SK-N-SH treated with all-trans-retinoic acid at 6 μM for 48 hours (cell line): ENCODE data around the gene ZKSCAN1.

Experiments used
- ATAC-seq: fragments of 200-7000 bp; cut with Tn5 transposase; 3 replicates; pipeline ENCODE4 v1.9.1; 2020; ENCODE audit warnings: mild to moderate bottlenecking, moderate library complexity
- ARNTL ChIP-seq: fragments of 450-650 bp; formaldehyde crosslinking; IDR thresholded peaks from 2 replicates; pipeline ENCODE4 v1.5.0; 2020; ENCODE audit warnings: low read depth, mild to moderate bottlenecking, moderate library complexity, borderline replicate concordance
- CREB5 ChIP-seq: fragments of 250-450 bp; sonication (Bioruptor Pico); IDR thresholded peaks from 2 replicates; pipeline ENCODE4 v1.5.1; 2020; ENCODE audit warnings: low read depth, mild to moderate bottlenecking, moderate library complexity
- CSDC2 ChIP-seq: fragments of 250-450 bp; sonication (Bioruptor Pico); IDR thresholded peaks from 2 replicates; pipeline ENCODE4 v1.5.0; 2020; ENCODE audit warnings: mild to moderate bottlenecking, moderate library complexity
- CSRNP3 ChIP-seq: fragments of 250-450 bp; sonication (Bioruptor Pico); IDR thresholded peaks from 2 replicates; pipeline ENCODE4 v1.5.1; 2021; ENCODE audit warnings: mild to moderate bottlenecking, moderate library complexity
- ESRRG ChIP-seq: fragments of 250-450 bp; sonication (Bioruptor Pico); IDR thresholded peaks from 2 replicates; pipeline ENCODE4 v1.6.1; 2021; ENCODE audit warnings: mild to moderate bottlenecking
- ISL1 ChIP-seq: fragments of 250-450 bp; sonication (Bioruptor Pico); IDR thresholded peaks from 2 replicates; pipeline ENCODE4 v2.1.2; 2022; ENCODE audit warnings: mild to moderate bottlenecking, moderate library complexity
- OSR1 ChIP-seq: fragments of 250-450 bp; sonication (Bioruptor Pico); IDR thresholded peaks from 2 replicates; pipeline ENCODE4 v1.8.0; 2022; ENCODE audit warnings: moderate library complexity, mild to moderate bottlenecking, inconsistent platforms
- PATZ1 ChIP-seq: fragments of 250-450 bp; sonication (Bioruptor Pico); IDR thresholded peaks from 2 replicates; pipeline ENCODE4 v1.8.0; 2020; ENCODE audit warnings: mild to moderate bottlenecking, moderate library complexity, borderline replicate concordance
- PPARA ChIP-seq: fragments of 250-450 bp; sonication (Bioruptor Pico); IDR thresholded peaks from 2 replicates; pipeline ENCODE4 v1.5.0; 2020; ENCODE audit warnings: mild to moderate bottlenecking, borderline replicate concordance
- SNAI2 ChIP-seq: fragments of 250-450 bp; sonication (Bioruptor Pico); IDR thresholded peaks from 2 replicates; pipeline ENCODE4 v1.5.0; 2020; ENCODE audit warnings: mild to moderate bottlenecking, moderate library complexity
- TOX ChIP-seq: fragments of 250-450 bp; sonication (Bioruptor Pico); IDR thresholded peaks from 2 replicates; pipeline ENCODE4 v1.8.0; 2021; ENCODE audit warnings: mild to moderate bottlenecking, moderate library complexity, borderline replicate concordance
- TSHZ2 ChIP-seq: fragments of 250-450 bp; sonication (Bioruptor Pico); IDR thresholded peaks from 2 replicates; pipeline ENCODE4 v1.5.0; 2020; ENCODE audit warnings: mild to moderate bottlenecking, moderate library complexity
- ZC3H10 ChIP-seq: fragments of 250-450 bp; sonication (Bioruptor Pico); IDR thresholded peaks from 2 replicates; pipeline ENCODE4 v1.5.1; 2021; ENCODE audit warnings: mild to moderate bottlenecking, moderate library complexity
- ZFP3 ChIP-seq: fragments of 250-450 bp; sonication (Bioruptor Pico); IDR thresholded peaks from 2 replicates; pipeline ENCODE4 v1.5.0; 2020; ENCODE audit warnings: mild to moderate bottlenecking, moderate library complexity
- ZFP30 ChIP-seq: fragments of 450-650 bp; formaldehyde crosslinking; IDR thresholded peaks from 2 replicates; pipeline ENCODE4 v1.5.0; 2022; ENCODE audit warnings: mild to moderate bottlenecking, moderate library complexity
- ZNF70 ChIP-seq: fragments of 450-650 bp; formaldehyde crosslinking; IDR thresholded peaks from 2 replicates; pipeline ENCODE4 v1.5.0; 2020; ENCODE audit warnings: mild to moderate bottlenecking, moderate library complexity
- ZNF8 ChIP-seq: fragments of 450-650 bp; formaldehyde crosslinking; IDR thresholded peaks from 2 replicates; pipeline ENCODE4 v1.5.0; 2020; ENCODE audit warnings: mild to moderate bottlenecking, moderate library complexity
- TF ChIP-seq, protein P1 (sequence below): fragments of 250-450 bp; sonication (Bioruptor Pico); IDR thresholded peaks from 2 replicates; pipeline ENCODE4 v1.8.0; 2021; ENCODE audit warnings: low read depth, mild to moderate bottlenecking, moderate library complexity, borderline replicate concordance

Gene ZKSCAN1

DNA sequence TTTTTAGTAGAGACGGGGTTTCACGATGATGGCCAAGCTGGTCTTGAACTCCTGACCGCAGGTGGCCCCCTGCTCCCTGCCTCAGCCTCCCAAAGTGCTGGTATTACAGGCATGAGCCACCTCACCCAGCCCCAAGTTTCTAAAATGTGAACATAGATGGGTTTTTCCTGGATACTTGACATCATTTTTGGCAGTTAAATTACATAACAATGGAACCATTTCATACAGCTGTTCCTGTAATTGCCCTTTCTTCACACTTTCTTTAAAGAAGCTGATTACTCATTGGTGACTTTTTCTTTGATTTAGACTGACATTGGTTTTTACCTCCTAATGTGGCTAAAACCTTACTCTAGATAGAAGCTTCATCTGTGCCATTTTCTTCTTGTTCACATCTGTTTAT lies 5.9 kb downstream of the ZKSCAN1 start (continued):
- TF ChIP-seq, protein P1, sequence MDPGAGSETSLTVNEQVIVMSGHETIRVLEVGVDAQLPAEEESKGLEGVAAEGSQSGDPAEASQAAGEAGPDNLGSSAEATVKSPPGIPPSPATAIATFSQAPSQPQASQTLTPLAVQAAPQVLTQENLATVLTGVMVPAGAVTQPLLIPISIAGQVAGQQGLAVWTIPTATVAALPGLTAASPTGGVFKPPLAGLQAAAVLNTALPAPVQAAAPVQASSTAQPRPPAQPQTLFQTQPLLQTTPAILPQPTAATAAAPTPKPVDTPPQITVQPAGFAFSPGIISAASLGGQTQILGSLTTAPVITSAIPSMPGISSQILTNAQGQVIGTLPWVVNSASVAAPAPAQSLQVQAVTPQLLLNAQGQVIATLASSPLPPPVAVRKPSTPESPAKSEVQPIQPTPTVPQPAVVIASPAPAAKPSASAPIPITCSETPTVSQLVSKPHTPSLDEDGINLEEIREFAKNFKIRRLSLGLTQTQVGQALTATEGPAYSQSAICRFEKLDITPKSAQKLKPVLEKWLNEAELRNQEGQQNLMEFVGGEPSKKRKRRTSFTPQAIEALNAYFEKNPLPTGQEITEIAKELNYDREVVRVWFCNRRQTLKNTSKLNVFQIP (CRISPR knock-in tag) = no peak
- TF ChIP-seq ZFP3 (CRISPR knock-in tag) (no peak), ARNTL (no peak), ZNF70 (CRISPR knock-in tag) (no peak), PATZ1 (CRISPR knock-in tag) (no peak), OSR1 (CRISPR knock-in tag) (no peak)

GRCh38 chr7:100022621-100023020 lies 7.2 kb downstream of the ZKSCAN1 start:
- TF ChIP-seq TOX (CRISPR knock-in tag) (no peak), ZNF70 (CRISPR knock-in tag) (no peak), ZFP3 (CRISPR knock-in tag) (no peak), CSRNP3 (CRISPR knock-in tag) (no peak), ZNF8 (no peak), ZC3H10 (CRISPR knock-in tag) (no peak), ZFP30 (CRISPR knock-in tag) (no peak), ESRRG (no peak), PPARA (CRISPR knock-in tag) (no peak), CREB5 (CRISPR knock-in tag) (no peak), CSDC2 (CRISPR knock-in tag) (no peak), TSHZ2 (CRISPR knock-in tag) (no peak), ISL1 (CRISPR knock-in tag) (no peak), OSR1 (CRISPR knock-in tag) (no peak)
- TF ChIP-seq, protein P1 (CRISPR knock-in tag) = no peak
- ATAC-seq = no peak

DNA sequence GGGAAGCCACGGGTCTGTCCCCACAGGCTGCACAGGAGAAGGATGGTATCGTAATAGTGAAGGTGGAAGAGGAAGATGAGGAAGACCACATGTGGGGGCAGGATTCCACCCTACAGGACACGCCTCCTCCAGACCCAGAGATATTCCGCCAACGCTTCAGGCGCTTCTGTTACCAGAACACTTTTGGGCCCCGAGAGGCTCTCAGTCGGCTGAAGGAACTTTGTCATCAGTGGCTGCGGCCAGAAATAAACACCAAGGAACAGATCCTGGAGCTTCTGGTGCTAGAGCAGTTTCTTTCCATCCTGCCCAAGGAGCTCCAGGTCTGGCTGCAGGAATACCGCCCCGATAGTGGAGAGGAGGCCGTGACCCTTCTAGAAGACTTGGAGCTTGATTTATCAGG lies 8.1 kb downstream of the ZKSCAN1 start:
- ATAC-seq = no peak
- TF ChIP-seq ISL1 (CRISPR knock-in tag) (no peak), SNAI2 (CRISPR knock-in tag) (no peak), TSHZ2 (CRISPR knock-in tag) (no peak), PATZ1 (CRISPR knock-in tag) (no peak), CSDC2 (CRISPR knock-in tag) (no peak)
